ENCODE results near the gene MRPL24.

MRPL24 gene

GRCh38 chr1:156733989-156734584 is 6.8 kb downstream of the MRPL24 start (continued):
- TF ChIP-seq, protein P1, sequence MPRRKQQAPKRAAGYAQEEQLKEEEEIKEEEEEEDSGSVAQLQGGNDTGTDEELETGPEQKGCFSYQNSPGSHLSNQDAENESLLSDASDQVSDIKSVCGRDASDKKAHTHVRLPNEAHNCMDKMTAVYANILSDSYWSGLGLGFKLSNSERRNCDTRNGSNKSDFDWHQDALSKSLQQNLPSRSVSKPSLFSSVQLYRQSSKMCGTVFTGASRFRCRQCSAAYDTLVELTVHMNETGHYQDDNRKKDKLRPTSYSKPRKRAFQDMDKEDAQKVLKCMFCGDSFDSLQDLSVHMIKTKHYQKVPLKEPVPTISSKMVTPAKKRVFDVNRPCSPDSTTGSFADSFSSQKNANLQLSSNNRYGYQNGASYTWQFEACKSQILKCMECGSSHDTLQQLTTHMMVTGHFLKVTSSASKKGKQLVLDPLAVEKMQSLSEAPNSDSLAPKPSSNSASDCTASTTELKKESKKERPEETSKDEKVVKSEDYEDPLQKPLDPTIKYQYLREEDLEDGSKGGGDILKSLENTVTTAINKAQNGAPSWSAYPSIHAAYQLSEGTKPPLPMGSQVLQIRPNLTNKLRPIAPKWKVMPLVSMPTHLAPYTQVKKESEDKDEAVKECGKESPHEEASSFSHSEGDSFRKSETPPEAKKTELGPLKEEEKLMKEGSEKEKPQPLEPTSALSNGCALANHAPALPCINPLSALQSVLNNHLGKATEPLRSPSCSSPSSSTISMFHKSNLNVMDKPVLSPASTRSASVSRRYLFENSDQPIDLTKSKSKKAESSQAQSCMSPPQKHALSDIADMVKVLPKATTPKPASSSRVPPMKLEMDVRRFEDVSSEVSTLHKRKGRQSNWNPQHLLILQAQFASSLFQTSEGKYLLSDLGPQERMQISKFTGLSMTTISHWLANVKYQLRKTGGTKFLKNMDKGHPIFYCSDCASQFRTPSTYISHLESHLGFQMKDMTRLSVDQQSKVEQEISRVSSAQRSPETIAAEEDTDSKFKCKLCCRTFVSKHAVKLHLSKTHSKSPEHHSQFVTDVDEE (CRISPR knock-in tag; IDR thresholded peaks at IDR 0.05) = no peak
- TF ChIP-seq ARNTL (CRISPR knock-in tag; IDR thresholded peaks at IDR 0.05; ENCODE audit: borderline replicate concordance, low read depth) (no peak), CSRNP3 (CRISPR knock-in tag; IDR thresholded peaks at IDR 0.05) (no peak), BACH2 (CRISPR knock-in tag; IDR thresholded peaks at IDR 0.05; ENCODE audit: borderline replicate concordance) (no peak), OSR1 (CRISPR knock-in tag; IDR thresholded peaks at IDR 0.05) (no peak), ZFP3 (CRISPR knock-in tag; IDR thresholded peaks at IDR 0.05) (no peak), ZNF8 (CRISPR knock-in tag; IDR thresholded peaks at IDR 0.05) (no peak), TCF4 (CRISPR knock-in tag; IDR thresholded peaks at IDR 0.05; ENCODE audit: borderline replicate concordance) (no peak), ESRRG (CRISPR knock-in tag; IDR thresholded peaks at IDR 0.05) (no peak), PPARA (CRISPR knock-in tag; IDR thresholded peaks at IDR 0.05; ENCODE audit: borderline replicate concordance) (no peak), ISL1 (CRISPR knock-in tag; IDR thresholded peaks at IDR 0.05) (no peak), TOX (CRISPR knock-in tag; IDR thresholded peaks at IDR 0.05; ENCODE audit: borderline replicate concordance) (no peak)
- TF ChIP-seq, protein P2, sequence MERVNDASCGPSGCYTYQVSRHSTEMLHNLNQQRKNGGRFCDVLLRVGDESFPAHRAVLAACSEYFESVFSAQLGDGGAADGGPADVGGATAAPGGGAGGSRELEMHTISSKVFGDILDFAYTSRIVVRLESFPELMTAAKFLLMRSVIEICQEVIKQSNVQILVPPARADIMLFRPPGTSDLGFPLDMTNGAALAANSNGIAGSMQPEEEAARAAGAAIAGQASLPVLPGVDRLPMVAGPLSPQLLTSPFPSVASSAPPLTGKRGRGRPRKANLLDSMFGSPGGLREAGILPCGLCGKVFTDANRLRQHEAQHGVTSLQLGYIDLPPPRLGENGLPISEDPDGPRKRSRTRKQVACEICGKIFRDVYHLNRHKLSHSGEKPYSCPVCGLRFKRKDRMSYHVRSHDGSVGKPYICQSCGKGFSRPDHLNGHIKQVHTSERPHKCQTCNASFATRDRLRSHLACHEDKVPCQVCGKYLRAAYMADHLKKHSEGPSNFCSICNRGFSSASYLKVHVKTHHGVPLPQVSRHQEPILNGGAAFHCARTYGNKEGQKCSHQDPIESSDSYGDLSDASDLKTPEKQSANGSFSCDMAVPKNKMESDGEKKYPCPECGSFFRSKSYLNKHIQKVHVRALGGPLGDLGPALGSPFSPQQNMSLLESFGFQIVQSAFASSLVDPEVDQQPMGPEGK (CRISPR knock-in tag; IDR thresholded peaks at IDR 0.05; ENCODE audit: borderline replicate concordance) = no peak

GRCh38 chr1:156728599-156729462 is 12.1 kb downstream of the MRPL24 start, which contains the start of gene ISG20L2:
TSS of gene ISG20L2 (minus strand) at chr1:156728766. CDS start at chr1:156727652, 1,114 bp downstream.
- TF ChIP-seq ZC3H10 (CRISPR knock-in tag; IDR thresholded peaks at IDR 0.05) = peak; percentile 69; the same call in 1 of the 2 replicates
- no peak for TF ChIP-seq ISL1 (CRISPR knock-in tag; IDR thresholded peaks at IDR 0.05)
- TF ChIP-seq OSR1 (CRISPR knock-in tag; IDR thresholded peaks at IDR 0.05) = no peak
- no peak for TF ChIP-seq ZNF565 (CRISPR knock-in tag; conservative IDR thresholded peaks at IDR 0.05; ENCODE audit: low read depth)
- TF ChIP-seq, protein P3, sequence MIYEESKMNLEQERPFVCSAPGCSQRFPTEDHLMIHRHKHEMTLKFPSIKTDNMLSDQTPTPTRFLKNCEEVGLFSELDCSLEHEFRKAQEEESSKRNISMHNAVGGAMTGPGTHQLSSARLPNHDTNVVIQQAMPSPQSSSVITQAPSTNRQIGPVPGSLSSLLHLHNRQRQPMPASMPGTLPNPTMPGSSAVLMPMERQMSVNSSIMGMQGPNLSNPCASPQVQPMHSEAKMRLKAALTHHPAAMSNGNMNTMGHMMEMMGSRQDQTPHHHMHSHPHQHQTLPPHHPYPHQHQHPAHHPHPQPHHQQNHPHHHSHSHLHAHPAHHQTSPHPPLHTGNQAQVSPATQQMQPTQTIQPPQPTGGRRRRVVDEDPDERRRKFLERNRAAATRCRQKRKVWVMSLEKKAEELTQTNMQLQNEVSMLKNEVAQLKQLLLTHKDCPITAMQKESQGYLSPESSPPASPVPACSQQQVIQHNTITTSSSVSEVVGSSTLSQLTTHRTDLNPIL (CRISPR knock-in tag; IDR thresholded peaks at IDR 0.05; ENCODE audit: low read depth) = no peak
- no peak for TF ChIP-seq SNAI2 (CRISPR knock-in tag; IDR thresholded peaks at IDR 0.05)
- TF ChIP-seq ESRRG (CRISPR knock-in tag; IDR thresholded peaks at IDR 0.05) = no peak
- peak; percentile 84 for ATAC-seq

GRCh38 chr1:156727926-156728598 is 12.8 kb downstream of the MRPL24 start, which contains the start of gene METTL25B:
TSS of gene METTL25B (plus strand) at chr1:156728469. CDS start at chr1:156729105, 636 bp downstream.
- ATAC-seq = peak; percentile 82
- no peak for TF ChIP-seq TCF4 (CRISPR knock-in tag; IDR thresholded peaks at IDR 0.05; ENCODE audit: borderline replicate concordance)
- no peak for TF ChIP-seq TOX (CRISPR knock-in tag; IDR thresholded peaks at IDR 0.05; ENCODE audit: borderline replicate concordance)
- TF ChIP-seq RARB (CRISPR knock-in tag; IDR thresholded peaks at IDR 0.05) = no peak
- TF ChIP-seq GLIS3 (CRISPR knock-in tag; IDR thresholded peaks at IDR 0.05) = no peak
- no peak for TF ChIP-seq CSDC2 (CRISPR knock-in tag; IDR thresholded peaks at IDR 0.05)
- TF ChIP-seq, protein P2 (CRISPR knock-in tag; IDR thresholded peaks at IDR 0.05; ENCODE audit: borderline replicate concordance) = no peak
- TF ChIP-seq OSR1 (CRISPR knock-in tag; IDR thresholded peaks at IDR 0.05) = no peak
- no peak for TF ChIP-seq POU6F1 (CRISPR knock-in tag; IDR thresholded peaks at IDR 0.05; ENCODE audit: borderline replicate concordance, low read depth)
- no peak for TF ChIP-seq ZNF8 (CRISPR knock-in tag; IDR thresholded peaks at IDR 0.05)
- TF ChIP-seq ZC3H10 (CRISPR knock-in tag; IDR thresholded peaks at IDR 0.05) = no peak
- no peak for TF ChIP-seq ZNF565 (CRISPR knock-in tag; conservative IDR thresholded peaks at IDR 0.05; ENCODE audit: low read depth)
- TF ChIP-seq, protein P3 (CRISPR knock-in tag; IDR thresholded peaks at IDR 0.05; ENCODE audit: low read depth) = no peak

Measured in SK-N-SH treated with all-trans-retinoic acid at 6 μM for 48 hours (cell line).